ENCODE data around the gene CRACR2A. TPM values are rescaled to one million over a fixed set of nuclear protein-coding genes. Genes with fewer than 3 reads are reported as not detected.

Gene CRACR2A
- total and polyA plus RNA-seq, 2 of the 4 experiments (the other 2 are of a cell fraction) = 0.54 to 0.60 TPM

- Histone ChIP-seq H2AFZ (replicated peaks; ENCODE audit: low read length, poor library complexity) (no peak overlapping the region), H3K79me1 (ENCODE audit: low read depth in 1 of 2, low read length in 2 of 2) (no peaks in the 10 kb centered on the region), H3K27ac (ENCODE audit: insufficient read depth, low read length) (no peak overlapping the region), H4K91ac (ENCODE audit: insufficient read depth, low read depth, low read length) (no peak overlapping the region), H3K4me2 (ENCODE audit: low read depth, low read length) (no peak overlapping the region), H2AK9ac (replicated peaks; ENCODE audit: low read depth, low read length, poor library complexity) (no peak overlapping the region), H3K36me3 (ENCODE audit: control insufficient read depth, insufficient read depth, low read length) (no peaks in the 10 kb centered on the region), H3K4me1 (ENCODE audit: control insufficient read depth, insufficient read depth, low read length) (no peaks in the 10 kb centered on the region), H2BK20ac (ENCODE audit: low read depth, low read length) (no peak overlapping the region), H2BK5ac (ENCODE audit: low read depth, low read length, poor library complexity, severe bottlenecking) (no peak overlapping the region), H3K23ac (ENCODE audit: low read depth, low read length) (no peak overlapping the region), H3K56ac (ENCODE audit: extremely low read depth, insufficient read depth, low read length) (no peak overlapping the region), H3K14ac (replicated peaks; ENCODE audit: low read depth, low read length) (no peak overlapping the region), H4K8ac (ENCODE audit: low read depth in 2 of 2, low read length in 2 of 2) (no peak overlapping the region), H3K4me3 (ENCODE audit: insufficient read depth, low read depth, low read length) (no peak overlapping the region), H3K18ac (ENCODE audit: low read depth, low read length) (no peak overlapping the region), H4K5ac (ENCODE audit: low read depth, low read length) (no peak overlapping the region), H3K9me1 (ENCODE audit: insufficient read depth, low read length) (no peaks in the 10 kb centered on the region), H3K9me3 (ENCODE audit: control insufficient read depth, insufficient read depth, low read length) (no peaks in the 10 kb centered on the region), H2AK5ac (ENCODE audit: low read depth, low read length) (no peak overlapping the region), H3K27me3 (ENCODE audit: control insufficient read depth, insufficient read depth, low read length) (peaks cover 21% of the 10 kb centered on the region), H2BK120ac (ENCODE audit: low read depth, low read length) (no peak overlapping the region), H3K9ac (ENCODE audit: low read depth, low read length) (no peak overlapping the region), H4K20me1 (ENCODE audit: insufficient read depth, low read length) (no peaks in the 10 kb centered on the region), H2BK15ac (ENCODE audit: low read depth, low read length) (no peak overlapping the region), H3K4ac (ENCODE audit: low read depth, low read length) (no peak overlapping the region)
- intact Hi-C loops (cut with micrococcal nuclease) (no loop called here), dilution Hi-C loops (cut with HindIII; ENCODE audit: low sequenced_read_pairs, unreplicated experiment) (no loop called here), in situ Hi-C loops (cut with MboI; ENCODE audit: low sequenced_read_pairs) (no loop called here)
- WGBS, 2 experiments (ENCODE audit: extremely low coverage in 2 of 2, insufficient read length in 1 of 2) = 36% methylated on average over 10 of the region's 14 CpGs; no CpG with 5 or more reads in 1 of the 2 experiments
- no peak for DNase-seq
- POLR2A ChIA-PET (ENCODE audit: unreplicated experiment) = no interaction called here
- TF ChIP-seq CEBPB (IDR thresholded peaks at IDR 0.05; ENCODE audit: low read depth, low read length) = no peak
- TF ChIP-seq RCOR1 (IDR thresholded peaks at IDR 0.05; ENCODE audit: insufficient replicate concordance, low read length) = no peak
- TF ChIP-seq CHD1 (IDR thresholded peaks at IDR 0.05; ENCODE audit: low read depth, low read length) = no peak
- no peak for TF ChIP-seq POLR2A (IDR thresholded peaks at IDR 0.05; ENCODE audit: low read depth, low read length)
- TF ChIP-seq NFE2L2 (IDR thresholded peaks at IDR 0.05; ENCODE audit: low read depth, low read length) = no peak
- no peak for TF ChIP-seq MAFK (IDR thresholded peaks at IDR 0.05; ENCODE audit: low read depth, low read length)
- TF ChIP-seq USF2 (IDR thresholded peaks at IDR 0.05; ENCODE audit: low read depth, low read length) = no peak
- no peak for TF ChIP-seq RFX5 (IDR thresholded peaks at IDR 0.05; ENCODE audit: low read depth, low read length)
- no peak for TF ChIP-seq FOS (IDR thresholded peaks at IDR 0.05; ENCODE audit: low read depth, low read length)
- no peak for TF ChIP-seq CTCF (conservative IDR thresholded peaks at IDR 0.05; ENCODE audit: low read depth, low read length)
- TF ChIP-seq MXI1 (IDR thresholded peaks at IDR 0.05; ENCODE audit: borderline replicate concordance, low read depth, low read length) = no peak
- CTCF ChIA-PET = no interaction called here
- BruUV-seq (replicated peaks) = no TSS peak
- ATAC-seq (ENCODE audit: low read depth) = 0 out of 2 replicates have a peak, but pooled peaks have one; percentile 27
Measured at GRCh38 chr12:3629057-3629830, 123.7 kb downstream of the CRACR2A start.

All from IMR-90 (cell line).